Nephron (organoid): ENCODE results near the gene RALGAPA2.

Experiments
- H3K27ac Mint-ChIP-seq, 3 experiments: 2 replicates each; pipeline ENCODE4 v1.8.0; 2020; ENCODE audit warnings: mixed read lengths in 3 of 3, mild to moderate bottlenecking in 2 of 3, moderate library complexity in 1 of 3
- H3K27me3 Mint-ChIP-seq: 2 replicates; pipeline ENCODE4 v1.8.0; 2021; ENCODE audit warnings: low read depth, mild to moderate bottlenecking, moderate library complexity, mixed read lengths
- H3K36me3 Mint-ChIP-seq: 2 replicates; pipeline ENCODE4 v1.8.0; 2020; ENCODE audit warnings: low read depth, mixed read lengths
- H3K4me1 Mint-ChIP-seq: 2 replicates; pipeline ENCODE4 v1.8.0; 2020; ENCODE audit warnings: mixed read lengths
- H3K4me3 Mint-ChIP-seq, 3 experiments: 2 replicates each; pipeline ENCODE4 v1.8.0; 2020; ENCODE audit warnings: mild to moderate bottlenecking in 3 of 3, mixed read lengths in 3 of 3, moderate library complexity in 2 of 3
- H3K9me3 Mint-ChIP-seq: 2 replicates; pipeline ENCODE4 v1.8.0; 2020; ENCODE audit warnings: mixed read lengths
- CTCF ChIP-seq, 3 experiments: fragments of 200-600 bp; sonication (generic); IDR thresholded peaks; one replicate each; pipeline ENCODE4 v1.5.0; 2021; ENCODE audit warnings: antibody characterized with exemption in 3 of 3; ENCODE audit not compliant: unreplicated experiment in 3 of 3

The RALGAPA2 gene

GRCh38 chr20:20456741-20457140 lies 255.7 kb downstream of the RALGAPA2 start:
- Mint-ChIP-seq H3K4me3 (no peak overlapping the region), H3K27ac (no peak overlapping the region)
- TF ChIP-seq CTCF (IDR thresholded peaks at IDR 0.05; ENCODE audit: unreplicated experiment in 3 of 3), result no peak

DNA sequence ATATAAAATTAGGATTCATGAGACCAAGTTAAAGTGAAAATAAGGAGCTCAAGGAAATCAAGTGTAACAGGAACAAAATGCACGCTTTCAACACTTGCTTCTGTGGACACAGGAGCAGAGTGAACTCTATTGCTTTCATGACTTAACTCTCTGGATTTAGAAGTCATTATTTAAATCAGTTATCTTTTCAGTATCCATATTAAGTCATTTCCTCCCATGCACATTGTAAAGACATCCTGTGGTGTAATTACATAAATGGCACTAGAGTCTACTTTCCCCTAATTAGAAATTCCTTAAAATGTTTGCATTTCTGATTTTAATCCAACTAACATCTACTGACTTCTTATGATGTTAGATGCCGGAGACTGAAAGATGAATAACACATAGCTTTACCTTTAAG lies 256.5 kb downstream of the RALGAPA2 start:
- Mint-ChIP-seq H3K27me3 (peaks cover 9% of the 10 kb centered on the region), H3K27ac (no peak overlapping the region), H3K36me3 (no peaks in the 10 kb centered on the region), H3K4me1 (peaks cover 8% of the 10 kb centered on the region), H3K9me3 (no peaks in the 10 kb centered on the region), H3K4me3 (no peak overlapping the region)
- TF ChIP-seq CTCF (IDR thresholded peaks at IDR 0.05; ENCODE audit: unreplicated experiment in 3 of 3), result no peak

More at GRCh38 chr20:20456741-20457140, 255.7 kb downstream of the RALGAPA2 start:
- Mint-ChIP-seq H3K36me3 (no peaks in the 10 kb centered on the region), H3K27me3 (peaks cover 9% of the 10 kb centered on the region), H3K9me3 (no peaks in the 10 kb centered on the region), H3K4me1 (peaks cover 10% of the 10 kb centered on the region)

DNA sequence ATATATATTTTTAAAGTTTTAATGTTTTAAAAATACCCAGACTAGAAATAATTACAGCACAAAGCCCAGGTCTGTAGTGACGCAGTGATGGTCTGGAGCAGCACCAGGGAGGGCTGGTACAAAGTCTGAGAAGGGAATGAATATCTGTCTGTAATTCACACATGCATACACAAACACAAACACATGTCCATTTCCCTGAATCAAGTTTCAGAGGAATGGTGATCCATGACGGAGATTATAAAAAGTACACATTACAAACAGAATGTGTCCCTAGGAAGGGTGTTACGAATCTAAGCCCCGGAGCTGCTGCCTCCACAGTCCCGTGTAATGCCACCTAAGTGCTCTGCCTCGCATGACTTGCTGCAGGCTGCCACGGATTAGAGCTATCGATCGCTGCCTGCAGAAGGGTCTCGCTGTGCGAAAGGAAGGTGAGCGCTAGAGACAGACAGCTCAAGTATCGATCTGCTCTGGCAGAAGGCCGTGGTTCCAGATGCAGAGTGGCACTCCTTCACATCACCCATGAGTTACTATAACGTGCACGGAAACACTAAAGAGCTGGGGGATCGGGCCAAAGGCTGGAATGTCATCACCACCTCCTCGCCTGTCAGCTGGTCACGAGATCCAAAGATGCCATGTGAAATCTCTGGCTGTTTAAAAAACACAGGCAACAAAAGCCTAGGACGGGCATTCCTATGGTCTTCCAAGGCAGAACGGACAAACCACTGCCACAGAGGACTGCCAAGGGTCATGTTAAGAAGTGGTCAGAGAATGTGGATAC lies 257.4 kb downstream of the RALGAPA2 start:
- peaks cover 14% of the 10 kb centered on the region for H3K4me1 Mint-ChIP-seq
- H3K27ac Mint-ChIP-seq, result no peak overlapping the region
- no peaks in the 10 kb centered on the region for H3K9me3 Mint-ChIP-seq
- no peak overlapping the region for H3K4me3 Mint-ChIP-seq
- peaks cover 9% of the 10 kb centered on the region for H3K27me3 Mint-ChIP-seq
- H3K36me3 Mint-ChIP-seq, result no peaks in the 10 kb centered on the region
- no peak for TF ChIP-seq CTCF (IDR thresholded peaks at IDR 0.05; ENCODE audit: unreplicated experiment in 3 of 3)

DNA sequence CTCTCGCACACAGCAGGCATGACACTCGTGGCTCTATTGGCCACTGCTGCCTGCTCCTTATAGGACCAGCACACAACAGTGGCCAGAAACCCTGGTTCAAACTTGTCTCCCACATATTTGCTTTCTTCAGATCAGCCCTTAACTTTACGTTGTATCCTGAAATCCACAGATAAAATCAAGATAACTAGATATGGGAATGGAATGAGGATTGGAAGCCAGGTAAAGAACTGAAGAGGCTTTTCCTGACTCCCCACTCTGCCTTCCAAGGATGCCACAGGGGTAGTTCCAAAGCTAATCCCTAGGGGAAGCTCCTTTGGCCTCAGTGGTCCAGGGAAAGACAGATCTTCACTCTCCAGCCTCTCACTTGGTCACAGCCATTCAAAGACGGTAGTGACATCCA lies 258.1 kb downstream of the RALGAPA2 start:
- Mint-ChIP-seq H3K4me3 (no peak overlapping the region), H3K27me3 (peaks cover 5% of the 10 kb centered on the region), H3K9me3 (no peaks in the 10 kb centered on the region), H3K4me1 (peaks cover 14% of the 10 kb centered on the region), H3K27ac (no peak overlapping the region), H3K36me3 (no peaks in the 10 kb centered on the region)
- no peak for TF ChIP-seq CTCF (IDR thresholded peaks at IDR 0.05; ENCODE audit: unreplicated experiment in 3 of 3)

GRCh38 chr20:20452254-20452676 lies 260.2 kb downstream of the RALGAPA2 start:
- Mint-ChIP-seq H3K27ac (peak overlapping the region in 2 of 3 experiments; percentile 21 to 41), H3K36me3 (no peaks in the 10 kb centered on the region), H3K4me1 (peaks cover 14% of the 10 kb centered on the region), H3K4me3 (peak overlapping the region; percentile 47 to 74 (median 60)), H3K27me3 (peaks cover 5% of the 10 kb centered on the region), H3K9me3 (no peaks in the 10 kb centered on the region)
- no peak for TF ChIP-seq CTCF (IDR thresholded peaks at IDR 0.05; ENCODE audit: unreplicated experiment in 3 of 3)

DNA sequence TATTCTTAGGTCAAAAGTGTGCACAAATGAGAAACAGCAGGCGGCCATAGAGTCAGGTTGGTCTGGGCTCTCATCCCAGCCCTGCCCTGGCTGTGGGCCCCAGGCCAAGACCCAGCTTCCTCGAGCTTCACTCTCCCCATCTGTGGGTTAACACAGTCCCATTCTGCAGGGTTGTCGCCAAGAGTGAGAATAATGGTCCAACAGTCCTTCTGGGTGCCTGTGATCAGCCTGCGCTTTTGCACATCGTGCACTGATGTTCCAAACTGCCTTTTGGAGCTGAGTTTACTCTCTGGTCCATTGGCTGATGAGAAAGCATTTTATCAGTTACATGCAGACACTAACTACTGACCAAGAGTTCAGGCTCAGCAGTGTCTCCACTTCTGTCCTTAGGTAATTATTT lies 261.9 kb downstream of the RALGAPA2 start:
- Mint-ChIP-seq H3K27ac (no peak overlapping the region), H3K4me3 (no peak overlapping the region), H3K9me3 (no peaks in the 10 kb centered on the region), H3K4me1 (peaks cover 14% of the 10 kb centered on the region), H3K36me3 (no peaks in the 10 kb centered on the region), H3K27me3 (peaks cover 5% of the 10 kb centered on the region)
- TF ChIP-seq CTCF (IDR thresholded peaks at IDR 0.05; ENCODE audit: unreplicated experiment in 3 of 3), result no peak
